DND-41 (cell line): ENCODE data around the gene RHEX.

ENCODE experiments used
- ATAC-seq: fragments of 200-7000 bp; cut with Tn5 transposase; 3 replicates; pipeline ENCODE4 v1.9.1; 2021; ENCODE audit warnings: low read depth; ENCODE audit not compliant: insufficient read depth
- DNase-seq: peaks from one replicate; pipeline ENCODE4 v3.0.0-alpha.2; 2020
- H2AFZ ChIP-seq: 2 replicates; pipeline ENCODE4 v1.6.0; 2012; ENCODE audit warnings: low read depth, low read length
- H3K27ac ChIP-seq: 2 replicates; pipeline ENCODE4 v1.5.1; 2012; ENCODE audit warnings: low read length, inconsistent platforms
- H3K27me3 ChIP-seq: fragments of 200-600 bp; sonication (generic); 2 replicates; pipeline ENCODE4 v1.6.0; 2012; ENCODE audit warnings: low read length, mild to moderate bottlenecking, inconsistent platforms; ENCODE audit not compliant: insufficient read depth, poor library complexity
- H3K36me3 ChIP-seq: 2 replicates; pipeline ENCODE4 v1.5.1; 2012; ENCODE audit warnings: low read length, inconsistent platforms; ENCODE audit not compliant: insufficient read depth
- H3K4me1 ChIP-seq: 2 replicates; pipeline ENCODE4 v1.5.1; 2012; ENCODE audit warnings: mild to moderate bottlenecking, low read length; ENCODE audit not compliant: insufficient read depth
- H3K4me2 ChIP-seq: 2 replicates; pipeline ENCODE4 v1.6.0; 2012; ENCODE audit warnings: mild to moderate bottlenecking, moderate library complexity, low read length, inconsistent platforms; ENCODE audit not compliant: insufficient read depth
- H3K4me3 ChIP-seq, 2 experiments: fragments of 200-600 bp in 1 of 2; shearing (Covaris generic) in 1 of 2; 2 replicates each; pipeline ENCODE4 v1.5.1; 2012 to 2016; ENCODE audit warnings: inconsistent platforms in 2 of 2, low read length in 2 of 2, mild to moderate bottlenecking in 2 of 2, low read depth in 1 of 2, moderate library complexity in 1 of 2
- H3K79me2 ChIP-seq: 2 replicates; pipeline ENCODE4 v1.6.0; 2012; ENCODE audit warnings: low read length, inconsistent platforms; ENCODE audit not compliant: insufficient read depth
- H3K9ac ChIP-seq: 2 replicates; pipeline ENCODE4 v1.6.0; 2012; ENCODE audit warnings: low read depth, mild to moderate bottlenecking, inconsistent platforms, low read length, moderate library complexity
- H3K9me3 ChIP-seq: 2 replicates; pipeline ENCODE4 v1.5.1; 2012; ENCODE audit warnings: low read length, moderate library complexity, mild to moderate bottlenecking, inconsistent platforms; ENCODE audit not compliant: insufficient read depth, severe bottlenecking
- H4K20me1 ChIP-seq: 2 replicates; pipeline ENCODE4 v1.6.0; 2012; ENCODE audit warnings: low read length; ENCODE audit not compliant: insufficient read depth
- EZH2 ChIP-seq: IDR thresholded peaks from 3 replicates; pipeline ENCODE4 v1.6.1; 2012; ENCODE audit warnings: borderline replicate concordance, low read depth, mild to moderate bottlenecking, moderate library complexity, low read length, inconsistent platforms; ENCODE audit not compliant: severe bottlenecking
- TF ChIP-seq, protein P1 (sequence below): IDR thresholded peaks from 2 replicates; pipeline ENCODE4 v1.5.1; 2012; ENCODE audit warnings: borderline replicate concordance, low read length, moderate library complexity, mild to moderate bottlenecking; ENCODE audit not compliant: poor library complexity, severe bottlenecking; ENCODE audit errors: extremely low read depth

Gene RHEX

DNA sequence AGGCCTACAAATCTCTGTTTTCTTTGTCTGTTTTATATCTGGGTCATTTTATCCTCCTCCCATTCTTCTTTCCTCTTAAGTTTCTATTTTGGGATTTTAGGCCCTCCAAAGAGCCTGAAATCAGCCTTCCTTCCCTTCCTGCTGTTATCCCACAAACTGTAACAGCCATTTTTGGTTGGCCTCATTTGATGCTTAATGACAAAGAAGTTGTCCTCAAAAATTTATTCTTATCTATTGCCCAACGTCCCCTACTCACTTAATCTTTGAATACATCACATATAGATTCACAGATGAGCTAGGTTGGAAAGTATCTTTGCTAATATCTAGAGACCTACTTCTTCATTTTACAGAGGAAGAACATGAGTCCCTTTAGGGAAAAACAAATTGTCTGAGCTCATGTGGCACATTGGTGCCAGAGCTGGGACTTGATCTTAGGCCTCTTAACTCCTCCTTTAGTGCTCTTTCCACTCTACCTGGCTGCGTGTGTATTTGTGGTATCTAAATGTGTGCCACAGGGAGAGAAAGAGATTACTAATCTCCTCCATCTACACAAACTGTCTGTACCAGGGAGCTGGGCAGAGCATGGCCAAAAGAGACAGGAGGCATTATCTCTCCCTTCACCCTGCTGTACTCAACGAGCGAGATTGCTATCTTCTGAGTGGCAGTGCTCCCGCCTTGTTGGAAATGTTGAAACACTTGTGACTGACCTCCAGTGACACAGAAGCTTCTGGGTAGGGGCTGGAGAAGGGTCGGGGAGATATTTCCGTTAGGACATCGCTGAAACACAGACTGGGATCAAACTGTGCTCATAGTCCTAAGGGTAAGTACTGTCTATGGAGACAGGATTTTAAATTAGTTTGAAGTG is 30.1 kb downstream of the RHEX start:
- Histone ChIP-seq H3K4me3 (no peak overlapping the region), H3K36me3 (no peaks in the 10 kb centered on the region), H3K27ac (no peak overlapping the region), H3K27me3 (peaks cover 24% of the 10 kb centered on the region), H3K9ac (no peak overlapping the region), H4K20me1 (no peaks in the 10 kb centered on the region), H3K9me3 (no peaks in the 10 kb centered on the region), H2AFZ (no peak overlapping the region), H3K79me2 (no peaks in the 10 kb centered on the region), H3K4me2 (no peak overlapping the region), H3K4me1 (peaks cover 9% of the 10 kb centered on the region)
- ATAC-seq: no peak
- DNase-seq: no peak
- TF ChIP-seq EZH2: no peak
- TF ChIP-seq, protein P1, sequence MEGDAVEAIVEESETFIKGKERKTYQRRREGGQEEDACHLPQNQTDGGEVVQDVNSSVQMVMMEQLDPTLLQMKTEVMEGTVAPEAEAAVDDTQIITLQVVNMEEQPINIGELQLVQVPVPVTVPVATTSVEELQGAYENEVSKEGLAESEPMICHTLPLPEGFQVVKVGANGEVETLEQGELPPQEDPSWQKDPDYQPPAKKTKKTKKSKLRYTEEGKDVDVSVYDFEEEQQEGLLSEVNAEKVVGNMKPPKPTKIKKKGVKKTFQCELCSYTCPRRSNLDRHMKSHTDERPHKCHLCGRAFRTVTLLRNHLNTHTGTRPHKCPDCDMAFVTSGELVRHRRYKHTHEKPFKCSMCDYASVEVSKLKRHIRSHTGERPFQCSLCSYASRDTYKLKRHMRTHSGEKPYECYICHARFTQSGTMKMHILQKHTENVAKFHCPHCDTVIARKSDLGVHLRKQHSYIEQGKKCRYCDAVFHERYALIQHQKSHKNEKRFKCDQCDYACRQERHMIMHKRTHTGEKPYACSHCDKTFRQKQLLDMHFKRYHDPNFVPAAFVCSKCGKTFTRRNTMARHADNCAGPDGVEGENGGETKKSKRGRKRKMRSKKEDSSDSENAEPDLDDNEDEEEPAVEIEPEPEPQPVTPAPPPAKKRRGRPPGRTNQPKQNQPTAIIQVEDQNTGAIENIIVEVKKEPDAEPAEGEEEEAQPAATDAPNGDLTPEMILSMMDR: no peak

DNA sequence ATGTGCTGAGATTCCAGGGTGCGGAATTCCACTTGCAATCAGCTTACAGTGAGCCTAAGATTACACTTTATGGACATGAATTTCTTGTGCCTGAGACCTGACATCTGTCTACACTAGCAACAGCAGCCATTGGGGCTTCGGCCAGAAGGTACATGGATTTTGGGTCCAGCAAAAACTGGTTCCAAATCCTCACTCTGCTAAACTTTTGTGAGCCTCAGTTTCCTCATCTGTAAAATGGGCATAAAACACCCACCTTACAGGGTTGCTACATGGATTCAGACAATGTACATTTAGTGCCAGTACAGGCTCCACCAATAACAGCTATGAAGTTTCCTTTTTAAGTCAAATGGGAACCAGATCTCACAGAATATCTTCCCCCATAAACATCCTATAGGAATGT is 30.8 kb downstream of the RHEX start:
- DNase-seq (no peak), ATAC-seq (no peak)
- H4K20me1 ChIP-seq: no peaks in the 10 kb centered on the region
- H3K4me2 ChIP-seq: no peak overlapping the region
- no peak overlapping the region for H2AFZ ChIP-seq
- no peaks in the 10 kb centered on the region for H3K9me3 ChIP-seq
- peaks cover 9% of the 10 kb centered on the region for H3K4me1 ChIP-seq
- H3K27ac ChIP-seq: no peak overlapping the region
- TF ChIP-seq, protein P1: no peak
- TF ChIP-seq EZH2: no peak
- no peaks in the 10 kb centered on the region for H3K79me2 ChIP-seq
- H3K36me3 ChIP-seq: no peaks in the 10 kb centered on the region
- peaks cover 22% of the 10 kb centered on the region for H3K27me3 ChIP-seq
- H3K9ac ChIP-seq: no peak overlapping the region
- H3K4me3 ChIP-seq: no peak overlapping the region

DNA sequence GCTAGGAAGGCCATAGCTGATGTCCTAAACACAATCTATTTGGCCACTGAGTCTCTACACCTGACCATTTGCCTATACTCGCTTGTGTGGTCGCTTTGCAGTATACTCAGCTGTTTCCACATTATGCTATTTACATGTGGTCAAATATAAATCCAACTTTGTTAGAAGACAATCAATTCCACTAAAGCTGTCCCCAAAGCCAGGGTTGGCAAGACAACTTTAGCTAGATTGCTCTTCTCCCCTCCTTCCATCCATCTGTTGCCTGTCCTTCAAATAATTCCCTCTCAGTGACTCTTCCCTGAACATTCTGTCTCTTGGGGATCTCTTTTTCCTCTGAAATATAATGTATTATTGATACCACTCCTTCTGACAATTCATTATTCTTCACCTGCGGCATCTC is 34.1 kb downstream of the RHEX start:
- Histone ChIP-seq H3K4me3 (no peak overlapping the region), H4K20me1 (no peaks in the 10 kb centered on the region), H3K36me3 (no peaks in the 10 kb centered on the region), H2AFZ (no peak overlapping the region), H3K79me2 (no peaks in the 10 kb centered on the region), H3K9me3 (no peaks in the 10 kb centered on the region), H3K4me1 (no peaks in the 10 kb centered on the region), H3K27me3 (peaks cover 13% of the 10 kb centered on the region), H3K9ac (no peak overlapping the region), H3K27ac (no peak overlapping the region), H3K4me2 (no peak overlapping the region)
- TF ChIP-seq, protein P1: no peak
- no peak for TF ChIP-seq EZH2
- DNase-seq (no peak), ATAC-seq (no peak)
